Measurements from ENCODE around the gene SYNPO2.
"Not testable (repeated sequence)": the region's sequence is repeated elsewhere in the genome, so short reads cannot be mapped to it uniquely, and the experiment has no call there.

Gene SYNPO2

GRCh38 chr4:119035951-119036737 lies 147.5 kb downstream of the SYNPO2 start:
- no peak for DNase-seq

GRCh38 chr4:119037709-119038108 lies 149.1 kb downstream of the SYNPO2 start:
- no peak for DNase-seq

- no peak for DNase-seq
Observed at GRCh38 chr4:119038116-119038841, 149.6 kb downstream of the SYNPO2 start.

- no peak for DNase-seq
Observed at GRCh38 chr4:119039160-119039559, 150.5 kb downstream of the SYNPO2 start.

GRCh38 chr4:119039779-119040178 lies 151.1 kb downstream of the SYNPO2 start:
- no peak for DNase-seq

GRCh38 chr4:119040261-119040660 lies 151.6 kb downstream of the SYNPO2 start:
- DNase-seq, result no peak

- no peak for DNase-seq
Observed at GRCh38 chr4:119040694-119041185, 152.1 kb downstream of the SYNPO2 start.

GRCh38 chr4:119041396-119041795 lies 152.7 kb downstream of the SYNPO2 start:
- no peak for DNase-seq

- DNase-seq, result peak; percentile 34
Observed at GRCh38 chr4:119041951-119042560, 153.4 kb downstream of the SYNPO2 start.

- no peak for DNase-seq
Observed at GRCh38 chr4:119046263-119046662, 157.6 kb downstream of the SYNPO2 start.

GRCh38 chr4:119047059-119047458 lies 158.4 kb downstream of the SYNPO2 start:
- DNase-seq, result not testable (repeated sequence)

- DNase-seq, result no peak
Observed at GRCh38 chr4:119048446-119048845, 159.8 kb downstream of the SYNPO2 start.

- DNase-seq, result no peak
Observed at GRCh38 chr4:119049342-119049741, 160.7 kb downstream of the SYNPO2 start.

GRCh38 chr4:119050527-119051090 lies 162.0 kb downstream of the SYNPO2 start:
- no peak for DNase-seq

- no peak for DNase-seq
Observed at GRCh38 chr4:119053245-119053644, 164.6 kb downstream of the SYNPO2 start.

- DNase-seq, result no peak
Observed at GRCh38 chr4:119053997-119054396, 165.3 kb downstream of the SYNPO2 start.

GRCh38 chr4:119057417-119057816 lies 168.8 kb downstream of the SYNPO2 start:
- DNase-seq, result no peak

- no peak for DNase-seq
Observed at GRCh38 chr4:119059221-119059620, 170.6 kb downstream of the SYNPO2 start.

GRCh38 chr4:119067125-119067524 lies 178.5 kb downstream of the SYNPO2 start:
- not testable (repeated sequence) for DNase-seq

- DNase-seq, result not testable (repeated sequence)
Observed at GRCh38 chr4:119067670-119068360, 179.2 kb downstream of the SYNPO2 start.

- no peak for DNase-seq
Observed at GRCh38 chr4:119068529-119068962, 179.9 kb downstream of the SYNPO2 start.

GRCh38 chr4:119070301-119070700 lies 181.6 kb downstream of the SYNPO2 start:
- DNase-seq, result no peak
